A549 (cell line): ENCODE data around the gene KCNQ5. TPM values are rescaled to one million over a fixed set of nuclear protein-coding genes. Genes with fewer than 3 reads are reported as not detected.

Source experiments
- ATAC-seq, 2 experiments: fragments of 200-7000 bp in 1 of 2; fragments of >200 bp in 1 of 2; cut with Nextera tagmentation in 1 of 2; cut with Tn5 transposase in 1 of 2; 3 replicates each; pipeline versions ENCODE4 v1.8.0 to v1.9.1; 2018 to 2020; ENCODE audit warnings: mild to moderate bottlenecking in 1 of 2, moderate library complexity in 1 of 2
- CTCF ChIA-PET: fragments of 300-600 bp; sonication (Branson Sonifier 250); formaldehyde crosslinking; extraction: SDS; loops from one replicate; lab custom pipeline; 2021; ENCODE audit warnings: antibody characterized with exemption, inconsistent platforms; lab: Yijun Ruan, JAX
- POLR2A ChIA-PET: fragments of 350-600 bp; formaldehyde crosslinking; extraction: SDS; loops from one replicate; lab custom pipeline; 2021; ENCODE audit warnings: antibody characterized with exemption, inconsistent platforms; lab: Yijun Ruan, JAX
- DNase-seq, 2 experiments: peaks; one replicate each; pipeline versions ENCODE4 v3.0.0 to v3.0.0-alpha.2; 2011 to 2016; ENCODE audit warnings: low read depth in 1 of 2, low spot score in 1 of 2
- FAIRE-seq: peaks from 2 replicates; lab custom pipeline; 2011; peaks lifted over from hg19 to GRCh38; lab: Jason Lieb, UNC
- H3K27ac ChIP-seq, 2 experiments: fragments of >200 bp; sonication (Bioruptor Twin); formaldehyde crosslinking; 3 replicates each; pipeline ENCODE4 v1.5.1; 2016 to 2017
- H3K4me1 ChIP-seq: fragments of >200 bp; sonication (Bioruptor Twin); formaldehyde crosslinking; 3 replicates; pipeline ENCODE4 v1.6.1; 2016
- H3K4me2 ChIP-seq: fragments of >200 bp; sonication (Bioruptor Twin); formaldehyde crosslinking; 3 replicates; pipeline ENCODE4 v1.6.1; 2016
- H3K4me3 ChIP-seq: fragments of >200 bp; sonication (Bioruptor Twin); formaldehyde crosslinking; 3 replicates; pipeline ENCODE4 v1.5.1; 2016
- H3K9me3 ChIP-seq: fragments of >200 bp; sonication (Bioruptor Twin); formaldehyde crosslinking; 3 replicates; pipeline ENCODE4 v1.6.1; 2016
- BCL3 ChIP-seq: fragments of >200 bp; sonication (Bioruptor Twin); formaldehyde crosslinking; IDR thresholded peaks from 3 replicates; pipeline ENCODE4 v1.6.1; 2016
- CBX2 ChIP-seq: fragments of 200-600 bp; sonication (generic); IDR thresholded peaks from 2 replicates; pipeline ENCODE4 v1.6.1; 2016; ENCODE audit warnings: low read depth, mild to moderate bottlenecking, borderline replicate concordance
- CEBPB ChIP-seq, 2 experiments: fragments of >200 bp in 1 of 2; sonication (Bioruptor Twin) in 1 of 2; formaldehyde crosslinking in 1 of 2; IDR thresholded peaks; 2 replicates each; pipeline ENCODE4 v1.6.1; 2012 to 2016
- CTCF ChIP-seq: fragments of >200 bp; sonication (Bioruptor Twin); formaldehyde crosslinking; IDR thresholded peaks from 3 replicates; pipeline ENCODE4 v1.5.1; 2016
- EHMT2 ChIP-seq: fragments of 200-600 bp; sonication (generic); IDR thresholded peaks from 2 replicates; pipeline ENCODE4 v1.6.1; 2016; ENCODE audit warnings: antibody characterized with exemption, low read depth, mild to moderate bottlenecking, moderate library complexity
- ESRRA ChIP-seq: fragments of 150-350 bp; IDR thresholded peaks from 2 replicates; pipeline ENCODE4 v1.6.1; 2014; ENCODE audit warnings: mild to moderate bottlenecking, low read length, borderline replicate concordance
- FOSB ChIP-seq: fragments of 250-450 bp; sonication (Bioruptor Pico); IDR thresholded peaks from 2 replicates; pipeline ENCODE4 v1.5.0; 2020; ENCODE audit warnings: mild to moderate bottlenecking, moderate library complexity
- FOSL2 ChIP-seq, 2 experiments: fragments of 450-650 bp in 1 of 2; fragments of >200 bp in 1 of 2; sonication (Bioruptor Twin) in 1 of 2; formaldehyde crosslinking; IDR thresholded peaks; 2 replicates each; pipeline versions ENCODE4 v1.5.0 to v1.6.1; 2016 to 2020; ENCODE audit warnings: mild to moderate bottlenecking in 1 of 2, moderate library complexity in 1 of 2
- FOXS1 ChIP-seq: fragments of 250-450 bp; sonication (Bioruptor Pico); IDR thresholded peaks from 2 replicates; pipeline ENCODE4 v1.5.0; 2020; ENCODE audit warnings: mild to moderate bottlenecking, moderate library complexity
- HES2 ChIP-seq: fragments of >200 bp; sonication (Bioruptor Twin); formaldehyde crosslinking; IDR thresholded peaks from 2 replicates; pipeline ENCODE4 v1.6.1; 2016
- HOXB13 ChIP-seq: fragments of 250-450 bp; sonication (Bioruptor Pico); IDR thresholded peaks from 2 replicates; pipeline ENCODE4 v1.5.0; 2020; ENCODE audit warnings: low read depth, mild to moderate bottlenecking, moderate library complexity
- MAFK ChIP-seq: fragments of 450-650 bp; IDR thresholded peaks from 2 replicates; pipeline ENCODE4 v1.6.1; 2014; ENCODE audit not compliant: partially characterized antibody
- MAZ ChIP-seq: fragments of 150-350 bp; IDR thresholded peaks from 2 replicates; pipeline ENCODE4 v1.6.1; 2014; ENCODE audit warnings: antibody characterized with exemption, low read depth, low read length, borderline replicate concordance
- NR3C1 ChIP-seq: fragments of >200 bp; sonication (Bioruptor Twin); formaldehyde crosslinking; IDR thresholded peaks from 3 replicates; pipeline ENCODE4 v1.6.1; 2017
- RARB ChIP-seq: fragments of 250-450 bp; sonication (Bioruptor Pico); IDR thresholded peaks from 2 replicates; pipeline ENCODE4 v1.8.0; 2021; ENCODE audit warnings: mild to moderate bottlenecking, moderate library complexity
- RNF2 ChIP-seq: fragments of 200-600 bp; sonication (generic); IDR thresholded peaks from 2 replicates; pipeline ENCODE4 v1.6.1; 2016; ENCODE audit warnings: low read depth, mild to moderate bottlenecking, antibody characterized with exemption, moderate library complexity, borderline replicate concordance
- SMC3 ChIP-seq: fragments of >200 bp; sonication (Bioruptor Twin); formaldehyde crosslinking; IDR thresholded peaks from 3 replicates; pipeline ENCODE4 v1.6.1; 2018; ENCODE audit warnings: inconsistent platforms
- TFCP2L1 ChIP-seq: fragments of 250-450 bp; sonication (Bioruptor Pico); IDR thresholded peaks from 2 replicates; pipeline ENCODE4 v1.5.0; 2021; ENCODE audit warnings: mild to moderate bottlenecking
- ZC3H11A ChIP-seq: fragments of 450-650 bp; IDR thresholded peaks from 2 replicates; pipeline ENCODE4 v1.6.1; 2014; ENCODE audit warnings: antibody characterized with exemption, mild to moderate bottlenecking
- ZFP36 ChIP-seq: fragments of 450-650 bp; IDR thresholded peaks from 2 replicates; pipeline ENCODE4 v1.6.1; 2014; ENCODE audit warnings: borderline replicate concordance; ENCODE audit not compliant: partially characterized antibody
- ZNF302 ChIP-seq: fragments of 250-450 bp; sonication (Bioruptor Pico); IDR thresholded peaks from 2 replicates; pipeline ENCODE4 v1.9.0; 2021; ENCODE audit warnings: inconsistent platforms, mild to moderate bottlenecking, moderate library complexity
- WGBS: methylation state at CpG from one replicate; pipeline ENCODE4 v1.1.6; 2017; ENCODE audit errors: missing lambda C conversion rate; 5-methylcytosine and 5-hydroxymethylcytosine counted together
- polyA plus RNA-seq, 4 experiments: library from polyadenylated mRNA; depleted of rRNA in 3 of 4; stranded (reverse); fragments of >200 nt; fragmentation: RNase III in 1 of 4; extraction: RNeasy Plus Mini Kit Qiagen cat#74134 plus additional on column Dnase treatment in 1 of 4; gene quantifications; 2 replicates in 3 of 4; 3 replicates in 1 of 4; pipeline ENCODE4 v1.2.3, GENCODE V29; 2011 to 2017

The KCNQ5 gene
- polyA plus RNA-seq, 2 of the 4 experiments (the other 2 are of a cell fraction), result 1.2 to 1.3 TPM

- H3K4me3 ChIP-seq, result no peak overlapping the region
- no peak overlapping the region for H3K4me2 ChIP-seq
- no peak for TF ChIP-seq RNF2
- TF ChIP-seq FOXS1, result no peak
- no peak for TF ChIP-seq CBX2
- TF ChIP-seq CTCF, result no peak
- ChIA-PET CTCF (no interaction called here), POLR2A (no interaction called here)
- DNase-seq (no peak), ATAC-seq (no peak), FAIRE-seq (no peak)
- no peak overlapping the region for H3K27ac ChIP-seq
- H3K9me3 ChIP-seq, result no peaks in the 10 kb centered on the region
- peaks cover 12% of the 10 kb centered on the region; the same call in 1 of the 3 replicates for H3K4me1 ChIP-seq
Observed at GRCh38 chr6:72864799-72865198, 242.9 kb downstream of the KCNQ5 start.

- ATAC-seq, result no peak
- no peak for FAIRE-seq
- Histone ChIP-seq H3K4me3 (no peak overlapping the region), H3K9me3 (no peaks in the 10 kb centered on the region), H3K4me2 (no peak overlapping the region), H3K4me1 (peaks cover 12% of the 10 kb centered on the region; the same call in 1 of the 3 replicates), H3K27ac (no peak overlapping the region)
- 86% methylated on average over 2 of the region's 2 CpGs for WGBS
- ChIA-PET CTCF (interaction anchor here (0.8 kb wide), 1 partner anchor 9 kb away, joined by 3 read pairs; no protein-coding TSS in a partner anchor), POLR2A (no interaction called here)
- TF ChIP-seq RARB (CRISPR knock-in tag), result no peak
- DNase-seq, result no peak
Observed at GRCh38 chr6:72865467-72865866, 243.6 kb downstream of the KCNQ5 start.

- Histone ChIP-seq H3K4me1 (0 out of 3 replicates have a peak, but pooled peaks cover 4% of the 10 kb centered on the region), H3K4me3 (no peak overlapping the region), H3K27ac (no peak overlapping the region), H3K4me2 (no peak overlapping the region), H3K9me3 (no peaks in the 10 kb centered on the region)
- CTCF ChIA-PET, result no interaction called here
- 75% methylated on average over 5 of the region's 5 CpGs for WGBS
- FAIRE-seq, result no peak
- no peak for DNase-seq
- no peak for ATAC-seq
- POLR2A ChIA-PET, result no interaction called here
- TF ChIP-seq SMC3 (no peak), ZFP36 (no peak), BCL3 (no peak), MAFK (no peak), HES2 (no peak), NR3C1 (no peak), EHMT2 (no peak), RARB (CRISPR knock-in tag) (no peak), FOSL2 (IDR thresholded peaks at IDR 0.05) (no peak), FOSL2 (CRISPR knock-in tag; IDR thresholded peaks at IDR 0.05) (no peak), CBX2 (no peak), HOXB13 (CRISPR knock-in tag) (no peak), ESRRA (no peak), FOSB (no peak), MAZ (no peak), ZC3H11A (no peak), TFCP2L1 (no peak), RNF2 (no peak), ZNF302 (CRISPR knock-in tag) (no peak), CEBPB (IDR thresholded peaks at IDR 0.05) (no peak)
Observed at GRCh38 chr6:72869621-72870020, 247.8 kb downstream of the KCNQ5 start.
